SK-MEL-5 (cell line): ENCODE measurements around the gene POP4. TPM values are rescaled to one million over a fixed set of nuclear protein-coding genes. Genes with fewer than 3 reads are reported as not detected.
"Not testable (repeated sequence)": the region's sequence is repeated elsewhere in the genome, so short reads cannot be mapped to it uniquely, and the experiment has no call there.

Source experiments
- DNase-seq: peaks from one replicate; pipeline ENCODE4 v3.0.0-alpha.2; 2016; ENCODE audit warnings: low read depth, low spot score
- in situ Hi-C: cut with HindIII; loops from 2 replicates; pipeline ENCODE4 v1.10.0; 2016; ENCODE audit warnings: low sequenced_read_pairs, high pct_unique_total_duplicates, low pct_unique_long_range_greater_than_20kb
- total RNA-seq: library from RNA; depleted of rRNA; stranded (reverse); fragments of >200 nt; shearing (Covaris generic); gene quantifications from 2 replicates; pipeline ENCODE4 v1.2.3, GENCODE V29; 2014

The POP4 gene
- total RNA-seq, 1 experiment from 2014 or later: 105 TPM

DNA sequence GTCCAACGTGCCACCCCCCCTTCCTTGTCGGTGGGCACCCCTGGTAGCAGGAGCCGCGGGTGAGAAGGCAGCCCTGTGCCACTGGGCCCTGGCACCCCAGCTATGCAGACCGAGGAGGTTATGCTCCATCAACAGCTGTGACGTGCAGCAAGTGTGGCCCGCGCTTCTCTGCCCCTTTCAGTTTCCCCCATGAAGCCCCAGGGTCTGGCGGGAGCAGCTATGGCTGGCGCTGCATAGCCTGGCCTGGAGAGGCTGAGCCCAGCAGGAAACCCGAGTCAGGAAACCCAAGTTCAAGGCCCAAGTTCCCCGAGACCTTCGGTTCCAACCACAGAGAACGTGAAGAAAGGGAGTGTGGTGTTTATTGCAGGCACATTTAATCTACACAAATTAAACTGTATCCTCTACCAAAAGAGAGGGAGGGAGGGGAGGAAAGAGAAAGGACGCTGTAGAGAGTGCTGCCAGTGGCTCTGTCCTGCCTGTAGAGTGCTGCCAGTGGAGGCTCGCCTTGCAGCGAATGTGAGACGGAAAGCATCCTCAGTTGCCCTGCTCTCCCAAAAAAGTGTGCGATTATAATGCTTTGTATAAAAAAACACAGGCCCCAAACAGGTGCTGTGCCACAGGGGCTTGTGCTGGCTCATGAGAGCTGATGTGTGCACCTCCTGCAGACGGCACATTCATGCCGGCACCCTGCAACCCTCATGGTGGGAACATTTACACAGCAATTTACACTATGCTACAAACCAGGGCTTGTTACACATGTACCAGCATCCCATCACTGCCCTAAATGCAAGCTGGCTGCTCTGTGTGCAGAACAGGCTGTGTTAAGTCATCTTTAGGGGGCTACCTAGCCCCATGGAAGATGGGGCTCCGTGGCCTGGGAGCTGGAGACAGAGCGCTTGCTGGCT, 16.3 kb downstream of the POP4 start:
- DNase-seq: no peak
- in situ Hi-C loops: no loop called here

GRCh38 chr19:29623726-29624488, 17.8 kb downstream of the POP4 start:
- in situ Hi-C loops: no loop called here
- DNase-seq: no peak

- peak; percentile 27 for DNase-seq
- in situ Hi-C loops: no loop called here
These were observed 18.6 kb downstream of the POP4 start for GRCh38 chr19:29624489-29625185.

- no peak for DNase-seq
- in situ Hi-C loops: no loop called here
These were observed 19.1 kb downstream of the POP4 start for GRCh38 chr19:29625186-29625651.

DNA sequence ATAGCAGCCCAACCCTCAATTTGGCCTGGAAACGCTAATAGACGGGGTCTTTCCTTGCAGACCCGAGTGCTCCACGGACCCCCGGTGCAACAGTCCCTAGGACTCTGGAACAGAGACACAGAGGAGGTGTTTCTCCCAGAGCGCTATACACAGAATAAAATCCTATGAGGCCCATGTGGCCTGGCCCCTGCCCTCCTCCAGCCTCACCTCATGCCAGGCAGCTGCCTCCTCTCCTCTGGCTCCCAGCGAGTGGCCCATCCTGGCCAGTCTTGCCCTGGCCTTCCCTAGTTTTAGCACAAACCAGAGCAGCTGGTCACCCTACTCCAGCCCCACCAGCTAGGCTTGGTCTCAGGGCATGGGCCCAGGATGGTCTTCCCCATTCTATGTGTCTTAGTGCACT, 20.3 kb downstream of the POP4 start:
- DNase-seq: no peak
- in situ Hi-C loops: no loop called here

DNA sequence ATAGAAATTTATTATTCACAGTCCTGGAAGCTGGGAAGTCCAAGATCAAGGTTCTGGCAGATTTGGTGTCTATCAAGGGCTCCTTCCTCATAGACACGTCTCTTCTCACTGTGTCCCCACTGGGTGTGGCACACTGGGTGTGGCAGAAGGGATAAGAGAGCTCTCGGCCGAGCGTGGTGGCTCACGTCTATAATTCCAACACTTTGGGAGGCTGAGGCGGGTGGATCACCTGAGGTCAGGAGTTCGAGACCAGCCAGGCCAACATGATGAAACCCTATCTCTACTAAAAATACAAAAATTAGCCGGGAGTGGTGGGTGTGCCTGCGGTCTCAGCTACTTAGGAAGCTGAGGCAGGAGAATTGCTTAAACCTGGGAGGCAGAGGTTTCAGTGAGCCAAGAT, 20.7 kb downstream of the POP4 start:
- in situ Hi-C loops, DNase-seq: not testable (repeated sequence)

- in situ Hi-C loops: no loop called here
- no peak for DNase-seq
These were observed 22.7 kb downstream of the POP4 start for GRCh38 chr19:29628661-29629385.

GRCh38 chr19:29629836-29630534, 23.9 kb downstream of the POP4 start:
- in situ Hi-C loops: no loop called here
- no peak for DNase-seq

DNA sequence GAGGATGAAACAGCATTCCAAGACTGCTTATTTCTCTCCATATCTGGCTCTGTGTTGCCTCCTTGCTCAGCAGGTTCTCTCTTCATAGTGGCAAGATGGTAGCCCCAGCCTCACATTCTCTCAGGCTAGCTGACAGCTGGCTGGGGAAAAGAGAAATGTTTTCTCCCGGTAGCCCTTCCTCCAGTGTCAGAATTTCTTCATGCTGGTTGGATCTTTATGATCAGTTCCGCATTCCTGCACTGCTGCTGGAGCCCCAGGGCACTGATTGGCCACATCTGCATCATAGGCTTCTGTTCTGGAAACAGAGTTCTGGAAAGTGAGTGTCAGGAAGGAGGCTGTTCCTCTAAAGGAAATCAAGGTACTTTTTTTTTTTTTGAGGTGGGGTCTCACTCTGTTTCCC, 24.6 kb downstream of the POP4 start:
- in situ Hi-C loops: no loop called here
- DNase-seq: no peak

DNA sequence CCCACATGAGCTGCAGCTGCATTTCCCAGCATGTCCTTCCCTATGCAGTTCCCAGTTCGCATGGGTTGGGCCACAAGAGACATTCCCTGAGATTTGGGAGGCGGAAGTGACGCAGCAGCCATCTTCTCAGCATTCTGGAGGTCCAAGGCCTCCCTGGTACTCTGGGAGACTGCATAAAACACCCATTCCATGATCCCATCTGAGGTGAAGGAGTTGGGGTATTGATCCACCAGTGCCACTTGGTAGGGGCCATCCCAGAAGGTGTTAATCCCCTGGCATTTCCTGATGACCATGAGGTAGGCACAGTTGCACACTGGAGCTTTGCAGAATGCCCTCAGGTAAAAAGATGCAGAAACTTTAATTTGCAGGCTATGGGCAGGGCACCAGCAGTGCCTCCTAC, 25.4 kb downstream of the POP4 start:
- DNase-seq: no peak
- in situ Hi-C loops: no loop called here

GRCh38 chr19:29634002-29634401, 27.9 kb downstream of the POP4 start:
- in situ Hi-C loops: no loop called here
- DNase-seq: no peak

DNA sequence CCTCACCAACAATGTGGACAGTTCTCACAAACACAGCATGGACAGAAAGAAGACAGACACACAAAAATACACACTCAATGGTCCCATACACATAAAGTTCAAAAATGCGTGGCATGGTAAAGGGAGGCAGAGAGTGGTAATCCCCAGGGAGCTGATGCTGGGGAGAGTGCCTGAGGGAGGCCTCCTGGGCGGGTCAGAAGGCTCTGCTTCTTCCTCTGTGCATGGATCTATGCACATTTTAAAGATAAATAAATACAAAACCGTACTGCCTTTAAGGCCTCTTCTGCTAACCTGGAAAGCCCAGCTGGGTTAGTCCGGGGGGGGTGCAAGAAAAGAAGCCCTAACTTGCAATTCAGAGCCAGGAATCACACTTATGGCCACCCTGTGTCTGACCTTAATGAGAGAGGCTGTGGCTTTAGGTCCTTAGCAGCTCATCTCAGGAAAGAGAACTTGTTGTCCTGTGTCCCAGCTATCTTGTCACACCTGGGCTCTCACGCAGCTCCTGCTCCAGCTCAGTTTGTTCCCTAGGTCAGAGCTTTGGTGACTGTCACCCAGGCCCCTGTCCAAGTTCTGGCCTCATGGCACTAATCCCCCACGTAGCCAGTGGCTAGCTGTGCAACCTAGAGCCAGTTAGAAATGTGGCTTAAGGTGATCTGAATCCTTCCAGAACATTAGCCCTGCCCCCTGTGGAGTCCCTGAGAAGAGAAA, 28.5 kb downstream of the POP4 start:
- in situ Hi-C loops: no loop called here
- DNase-seq: no peak

- in situ Hi-C loops: no loop called here
- DNase-seq: no peak
These were observed 29.9 kb downstream of the POP4 start for GRCh38 chr19:29635963-29636362.

DNA sequence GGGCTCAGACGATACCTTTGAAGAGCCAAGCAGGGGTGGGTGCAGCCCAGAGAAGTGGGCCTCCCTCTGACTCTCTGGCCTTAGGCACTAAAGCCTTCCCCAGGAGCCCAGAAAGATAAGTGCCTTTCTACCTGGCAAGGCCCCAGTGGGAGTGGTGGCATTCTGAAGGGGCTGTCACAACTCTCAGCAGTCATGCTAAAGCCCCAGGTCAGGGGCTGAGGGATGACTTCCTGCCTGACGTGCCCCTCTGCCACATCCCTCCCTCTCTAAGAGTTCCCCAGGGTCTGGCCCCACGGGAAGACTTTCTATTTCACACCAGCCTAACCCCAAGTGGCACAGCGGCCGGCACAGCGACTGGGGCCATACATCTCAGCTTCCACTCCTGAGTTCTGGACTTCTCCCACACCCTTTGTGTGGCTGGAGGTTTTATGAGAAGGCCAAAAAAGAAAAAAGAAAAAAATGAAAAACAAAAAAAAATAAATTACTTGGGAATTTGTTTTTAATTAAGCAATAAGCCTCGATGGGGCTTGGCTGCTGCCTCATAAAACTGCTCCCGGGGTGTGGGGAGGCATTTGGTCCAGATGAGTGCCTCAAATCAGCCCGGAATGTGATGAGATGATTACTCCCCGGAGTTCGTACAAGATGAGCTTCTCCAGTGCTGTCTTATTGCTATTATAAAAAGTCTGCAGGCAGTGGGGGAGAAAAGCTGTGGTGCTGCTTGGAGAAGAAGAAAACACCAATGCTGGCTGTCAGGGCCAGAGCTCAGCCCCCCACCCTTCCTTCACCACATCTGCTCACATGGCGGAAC, 30.7 kb downstream of the POP4 start:
- in situ Hi-C loops: no loop called here
- DNase-seq: no peak

GRCh38 chr19:29639086-29639485, 33.0 kb downstream of the POP4 start:
- DNase-seq: no peak
- in situ Hi-C loops: no loop called here

GRCh38 chr19:29640231-29640630, 34.1 kb downstream of the POP4 start:
- in situ Hi-C loops: no loop called here
- DNase-seq: no peak
